Endometrium (tissue), 2 donors: ENCODE measurements around the gene OR5B21.

Source experiments
- FAIRE-seq: peaks from 2 replicates; lab custom pipeline; 2012; peaks lifted over from hg19 to GRCh38; lab: Jason Lieb, UNC
- donor health status: control.
- donor health status: control.

OR5B21 gene

GRCh38 chr11:58493676-58494075 lies 14.2 kb downstream of the OR5B21 start:
- FAIRE-seq: no peak

- FAIRE-seq: no peak
Observed at GRCh38 chr11:58490827-58491226, 17.1 kb downstream of the OR5B21 start.

- no peak for FAIRE-seq
Observed at GRCh38 chr11:58487170-58487569, 20.7 kb downstream of the OR5B21 start.

GRCh38 chr11:58485961-58486360 lies 21.9 kb downstream of the OR5B21 start:
- FAIRE-seq: no peak

GRCh38 chr11:58471892-58472291 lies 36.0 kb downstream of the OR5B21 start:
- FAIRE-seq: no peak

GRCh38 chr11:58466293-58466692 lies 41.6 kb downstream of the OR5B21 start:
- FAIRE-seq: no peak

- no peak for FAIRE-seq
Observed at GRCh38 chr11:58465690-58466089, 42.2 kb downstream of the OR5B21 start.
